Measurements from ENCODE around the gene IL4I1.

The IL4I1 gene

DNA sequence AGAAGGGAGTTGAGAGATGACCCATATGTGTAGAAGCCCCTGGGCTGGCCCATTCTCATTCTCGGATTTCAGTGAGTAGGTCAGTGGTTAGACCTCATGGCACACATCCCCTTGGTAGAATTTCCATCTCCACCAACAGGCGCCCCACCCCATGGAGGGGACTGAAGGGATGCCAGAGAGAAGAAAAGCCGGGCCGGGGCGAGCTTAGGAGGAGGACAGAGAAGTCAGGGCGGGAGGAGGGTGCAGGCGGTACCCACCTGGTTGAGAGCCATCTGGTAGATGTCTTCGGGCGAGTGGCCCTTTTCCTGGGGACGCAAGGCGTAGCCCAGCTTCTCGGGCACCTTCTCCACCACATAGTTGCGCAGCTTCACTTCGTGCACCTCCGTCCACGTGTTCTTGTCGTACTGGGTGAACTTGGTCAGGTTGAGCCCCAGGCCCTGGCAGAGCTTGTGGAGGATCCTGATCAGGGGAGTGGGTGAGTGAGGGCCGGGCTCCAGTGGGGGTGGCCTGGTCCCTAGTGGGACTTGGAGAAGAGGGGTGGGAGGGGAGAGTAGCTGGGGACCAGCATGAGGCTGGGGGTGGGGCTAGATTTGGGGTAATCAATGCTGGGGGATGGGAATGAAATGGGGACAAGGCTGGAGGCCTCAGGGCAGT lies 2.5 kb downstream of the IL4I1 start:
- H3K9me3 ChIP-seq (ENCODE audit: control insufficient read depth, insufficient read depth, low read length) = 0 out of 2 replicates have a peak, but pooled peaks cover 3% of the 10 kb centered on the region
- no peaks in the 10 kb centered on the region; the same call in 1 of the 2 replicates for H3K36me3 ChIP-seq (ENCODE audit: insufficient read depth, low read length)
- H3K9ac ChIP-seq (ENCODE audit: low read depth, low read length) = no peak overlapping the region
- peaks cover 11% of the 10 kb centered on the region for H3K4me1 ChIP-seq (ENCODE audit: insufficient read depth, low read length)

DNA sequence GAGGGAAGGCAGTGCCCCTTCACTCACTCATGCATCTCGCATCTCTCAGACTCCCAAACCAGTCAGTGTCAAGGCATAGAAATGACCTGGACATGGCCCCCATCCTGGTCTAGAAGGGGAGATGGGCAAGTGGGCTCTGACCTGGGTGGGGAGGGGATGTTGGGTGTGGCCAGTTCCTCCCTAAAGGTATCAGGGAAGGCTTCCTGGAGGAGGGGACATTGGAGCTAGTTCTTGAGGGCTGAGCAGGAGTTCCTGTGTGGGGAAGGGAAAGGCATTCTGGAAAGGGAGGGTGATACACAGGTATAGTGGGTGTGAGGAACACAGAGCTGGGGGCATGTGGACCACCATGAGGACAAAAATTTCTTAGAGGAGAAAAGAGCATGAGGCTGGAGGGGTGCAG lies 4.0 kb downstream of the IL4I1 start:
- Histone ChIP-seq H3K36me3 (ENCODE audit: insufficient read depth, low read length) (no peaks in the 10 kb centered on the region; the same call in none of the 2 replicates), H3K4me1 (ENCODE audit: insufficient read depth, low read length) (peaks cover 11% of the 10 kb centered on the region), H3K9ac (ENCODE audit: low read depth, low read length) (no peak overlapping the region), H3K9me3 (ENCODE audit: control insufficient read depth, insufficient read depth, low read length) (0 out of 2 replicates have a peak, but pooled peaks cover 3% of the 10 kb centered on the region)

- Histone ChIP-seq H3K9ac (ENCODE audit: low read depth, low read length) (peak overlapping the region; percentile 39; the same call in 1 of the 2 replicates), H3K4me1 (ENCODE audit: insufficient read depth, low read length) (peaks cover 5% of the 10 kb centered on the region), H3K36me3 (ENCODE audit: insufficient read depth, low read length) (no peaks in the 10 kb centered on the region; the same call in none of the 2 replicates), H3K9me3 (ENCODE audit: control insufficient read depth, insufficient read depth, low read length) (0 out of 2 replicates have a peak, but pooled peaks cover 3% of the 10 kb centered on the region)
These were observed 5.3 kb downstream of the IL4I1 start for GRCh38 chr19:49891393-49891792.

DNA sequence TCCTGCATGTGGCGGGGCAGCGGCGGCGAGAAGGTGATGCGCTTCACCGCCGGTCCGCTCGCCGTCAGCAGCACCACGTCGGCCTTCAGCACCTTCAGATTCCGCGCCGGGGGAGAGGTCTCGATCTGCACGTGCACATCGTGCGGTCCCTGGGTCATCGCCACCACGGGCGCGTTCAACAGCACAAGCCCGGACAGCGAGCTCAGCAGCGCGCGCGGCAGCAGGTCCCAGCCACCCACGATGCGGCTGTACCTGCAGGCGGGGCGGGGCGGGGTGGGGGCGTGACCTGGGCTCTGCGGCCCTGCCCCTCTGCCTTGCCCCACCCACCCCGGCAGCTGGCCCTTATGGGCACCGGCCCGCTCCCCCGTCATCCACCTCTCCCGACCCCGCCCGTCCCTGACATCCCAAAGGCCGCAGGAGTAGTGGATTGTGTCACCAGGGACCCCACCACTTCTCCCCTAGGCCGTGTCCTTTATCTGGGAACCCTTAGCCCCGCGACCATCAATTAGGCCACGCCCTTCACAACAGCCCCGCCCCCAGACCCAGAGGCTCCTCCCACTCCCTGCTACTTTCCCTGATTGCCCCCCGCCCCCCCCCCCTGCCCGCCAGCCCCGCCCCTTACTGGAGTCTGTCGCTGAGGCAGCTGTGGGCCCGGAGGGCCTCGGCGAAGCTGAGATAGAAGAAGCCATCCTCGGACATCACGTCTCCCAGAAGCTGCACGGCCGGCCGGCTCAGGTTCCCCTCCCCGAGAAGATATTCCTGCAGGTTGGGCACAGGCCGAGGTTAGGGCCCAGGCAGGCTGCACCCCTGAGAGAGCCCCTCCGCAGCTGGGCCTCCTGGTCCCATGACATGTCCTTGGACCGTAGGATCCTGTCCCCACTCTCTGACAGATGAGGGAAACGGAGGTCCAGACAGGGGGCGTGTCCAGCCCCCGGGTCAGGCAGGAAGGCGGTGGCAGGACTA lies 6.1 kb downstream of the IL4I1 start:
- Histone ChIP-seq H3K9ac (ENCODE audit: low read depth, low read length) (peak overlapping the region; percentile 58; the same call in 1 of the 2 replicates), H3K36me3 (ENCODE audit: insufficient read depth, low read length) (no peaks in the 10 kb centered on the region; the same call in none of the 2 replicates), H3K4me1 (ENCODE audit: insufficient read depth, low read length) (peaks cover 5% of the 10 kb centered on the region), H3K9me3 (ENCODE audit: control insufficient read depth, insufficient read depth, low read length) (0 out of 2 replicates have a peak, but pooled peaks cover 3% of the 10 kb centered on the region)

DNA sequence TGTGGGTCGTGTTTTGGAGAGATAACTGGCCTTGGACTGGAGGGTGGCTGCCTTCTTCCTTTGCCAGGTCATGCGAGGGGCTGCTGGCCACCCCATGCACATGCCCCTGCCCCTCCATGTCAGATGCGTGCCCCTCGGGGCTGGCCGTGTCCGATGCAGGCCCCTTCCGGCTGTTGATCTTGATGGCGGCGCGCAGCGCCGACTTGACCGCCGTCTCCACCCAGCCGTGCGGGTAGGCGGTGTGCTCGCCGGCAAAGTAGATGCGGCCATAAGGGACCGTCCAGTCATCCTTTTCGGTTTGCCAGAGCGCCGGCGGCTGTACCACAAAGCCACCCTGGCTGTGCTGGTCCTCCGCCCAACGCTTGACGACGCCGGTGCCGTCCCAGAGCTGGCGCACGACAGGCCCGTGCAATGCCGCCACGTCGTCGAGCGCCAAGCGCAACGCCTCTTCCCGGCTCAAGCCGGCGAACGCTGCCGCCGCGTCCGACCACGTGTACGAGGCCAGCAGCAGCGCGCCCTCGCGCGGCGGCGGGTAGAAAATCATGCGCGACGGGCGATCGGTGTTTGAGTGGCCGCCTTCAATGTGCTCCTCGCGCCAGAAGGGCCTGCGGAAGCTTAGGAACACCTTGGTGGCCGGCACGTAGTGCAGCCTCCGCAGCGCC lies 6.9 kb downstream of the IL4I1 start:
- H3K4me1 ChIP-seq (ENCODE audit: insufficient read depth, low read length) = peaks cover 5% of the 10 kb centered on the region
- no peaks in the 10 kb centered on the region; the same call in none of the 2 replicates for H3K36me3 ChIP-seq (ENCODE audit: insufficient read depth, low read length)
- peak overlapping the region; percentile 58; the same call in 1 of the 2 replicates for H3K9ac ChIP-seq (ENCODE audit: low read depth, low read length)
- H3K9me3 ChIP-seq (ENCODE audit: control insufficient read depth, insufficient read depth, low read length) = 0 out of 2 replicates have a peak, but pooled peaks cover 3% of the 10 kb centered on the region

GRCh38 chr19:49889038-49889686 lies 7.5 kb downstream of the IL4I1 start:
- peaks cover 5% of the 10 kb centered on the region for H3K4me1 ChIP-seq (ENCODE audit: insufficient read depth, low read length)

DNA sequence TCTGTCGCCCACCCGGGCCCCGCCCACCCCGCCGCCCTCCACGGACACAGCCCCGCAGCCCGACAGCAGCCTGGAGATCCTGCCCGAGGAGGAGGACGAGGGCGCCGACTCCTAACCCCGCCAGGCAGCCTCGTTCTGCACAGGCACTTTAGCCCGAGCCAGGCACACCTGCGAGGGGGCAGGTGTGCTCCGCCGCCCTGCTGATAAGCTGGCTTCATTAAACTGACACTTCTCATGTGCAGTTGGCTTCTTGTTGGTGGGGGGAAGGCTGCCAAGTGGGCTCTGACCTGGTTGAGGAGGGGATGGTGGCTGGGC lies 8.2 kb downstream of the IL4I1 start:
- Histone ChIP-seq H3K9me3 (ENCODE audit: control insufficient read depth, insufficient read depth, low read length) (0 out of 2 replicates have a peak, but pooled peaks cover 3% of the 10 kb centered on the region), H3K36me3 (ENCODE audit: insufficient read depth, low read length) (peaks cover 5% of the 10 kb centered on the region), H3K9ac (ENCODE audit: low read depth, low read length) (no peak overlapping the region; the same call in 1 of the 2 replicates), H3K4me1 (ENCODE audit: insufficient read depth, low read length) (peaks cover 5% of the 10 kb centered on the region)

More at GRCh38 chr19:49889038-49889686, 7.5 kb downstream of the IL4I1 start:
- Histone ChIP-seq H3K36me3 (ENCODE audit: insufficient read depth, low read length) (peaks cover under 1% of the 10 kb centered on the region), H3K9ac (ENCODE audit: low read depth, low read length) (no peak overlapping the region), H3K9me3 (ENCODE audit: control insufficient read depth, insufficient read depth, low read length) (0 out of 2 replicates have a peak, but pooled peaks cover 3% of the 10 kb centered on the region)

DNA sequence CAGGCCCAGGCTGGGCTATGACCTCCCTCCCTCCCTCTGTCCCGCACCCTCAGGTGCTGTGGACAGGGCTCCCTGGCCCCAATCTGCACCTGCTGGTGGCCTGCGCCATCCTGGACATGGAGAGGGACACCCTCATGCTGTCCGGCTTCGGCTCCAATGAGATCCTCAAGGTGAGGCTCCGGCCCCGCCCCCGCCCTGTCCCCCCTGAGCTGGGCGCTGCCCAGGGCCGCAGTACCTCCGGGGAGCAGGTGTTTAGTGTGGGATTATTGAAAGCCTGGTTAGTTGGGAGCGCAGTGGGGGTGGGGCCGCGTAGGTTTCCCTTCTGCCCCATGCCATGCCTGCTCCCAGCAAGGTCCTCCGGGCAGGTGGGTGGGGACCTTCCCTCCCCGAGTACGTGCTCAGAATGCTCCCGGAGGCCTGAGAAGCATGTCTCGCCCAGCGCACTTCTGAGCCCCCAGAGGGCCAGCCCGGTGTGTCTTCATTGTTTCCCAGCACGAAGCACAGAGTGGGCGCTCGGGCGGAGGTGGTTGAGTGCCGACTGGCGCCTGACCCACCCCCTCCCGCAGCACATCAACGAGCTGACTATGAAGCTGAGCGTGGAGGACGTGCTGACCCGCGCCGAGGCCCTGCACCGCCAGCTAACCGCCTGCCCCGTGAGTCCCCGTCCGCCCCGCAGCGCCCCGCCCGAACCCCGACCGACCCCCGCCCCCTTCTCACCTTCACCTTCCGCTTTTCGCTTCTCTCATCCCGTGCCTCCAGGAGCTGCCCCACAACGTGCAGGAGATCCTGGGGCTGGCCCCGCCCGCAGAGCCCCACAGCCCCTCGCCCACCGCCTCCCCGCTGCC lies 8.8 kb downstream of the IL4I1 start:
- H3K9ac ChIP-seq (ENCODE audit: low read depth, low read length) = peak overlapping the region; percentile 32; the same call in 1 of the 2 replicates
- H3K9me3 ChIP-seq (ENCODE audit: control insufficient read depth, insufficient read depth, low read length) = 0 out of 2 replicates have a peak, but pooled peaks cover 3% of the 10 kb centered on the region
- H3K4me1 ChIP-seq (ENCODE audit: insufficient read depth, low read length) = peaks cover 5% of the 10 kb centered on the region
- peaks cover 9% of the 10 kb centered on the region for H3K36me3 ChIP-seq (ENCODE audit: insufficient read depth, low read length)

DNA sequence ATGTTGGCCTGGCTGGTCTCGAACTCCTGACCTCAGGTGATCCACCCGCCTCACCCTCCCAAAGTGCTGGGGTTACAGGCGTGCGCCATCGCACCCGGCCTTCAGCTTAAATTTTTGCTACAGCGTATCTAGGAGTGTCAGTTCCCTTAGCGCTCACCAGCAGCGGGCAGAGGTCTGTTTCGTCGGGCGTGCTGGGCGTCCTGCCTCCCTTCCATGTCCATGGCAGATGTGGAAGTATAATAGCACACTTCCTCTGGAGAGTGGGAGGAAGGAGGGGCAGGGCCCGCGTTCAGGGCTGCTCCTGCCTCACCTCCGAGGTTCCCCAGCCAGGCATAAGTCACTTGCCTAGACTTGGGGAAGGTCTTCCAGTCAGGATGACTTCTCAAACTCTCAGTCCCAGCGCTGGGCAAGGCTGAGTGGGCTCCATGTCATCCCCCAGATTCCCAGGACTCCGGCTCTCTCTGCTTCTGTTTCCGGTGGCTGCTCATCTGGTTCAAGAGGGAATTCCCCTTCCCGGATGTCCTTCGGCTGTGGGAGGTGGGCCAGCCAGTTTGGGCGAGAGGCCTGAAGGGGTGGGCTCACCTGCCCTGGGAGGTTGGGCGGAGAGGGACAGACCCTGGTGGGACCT lies 9.5 kb downstream of the IL4I1 start:
- Histone ChIP-seq H3K36me3 (ENCODE audit: insufficient read depth, low read length) (peaks cover 11% of the 10 kb centered on the region), H3K4me1 (ENCODE audit: insufficient read depth, low read length) (peaks cover 5% of the 10 kb centered on the region), H3K9me3 (ENCODE audit: control insufficient read depth, insufficient read depth, low read length) (0 out of 2 replicates have a peak, but pooled peaks cover 3% of the 10 kb centered on the region), H3K9ac (ENCODE audit: low read depth, low read length) (peak overlapping the region; percentile 32; the same call in 1 of the 2 replicates)

DNA sequence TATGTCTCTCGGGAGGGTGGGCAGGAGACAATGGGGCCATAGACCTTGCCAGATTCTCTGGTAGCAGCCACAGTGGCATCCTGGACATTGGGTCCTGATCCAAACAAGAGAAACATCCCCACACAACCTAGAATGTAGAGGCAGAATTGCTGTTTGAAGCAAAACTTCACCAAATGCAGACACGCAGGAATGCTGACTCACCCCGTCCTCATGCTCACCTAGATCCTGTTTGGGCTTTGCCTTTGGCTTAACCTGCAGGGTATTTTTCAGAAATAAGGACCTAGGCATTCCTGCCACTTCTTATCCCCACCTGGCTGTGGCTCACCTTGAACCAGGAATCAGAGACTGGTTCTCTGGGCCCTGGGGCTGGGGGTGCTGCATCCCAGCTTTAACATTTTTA lies 11.9 kb downstream of the IL4I1 start:
- Histone ChIP-seq H3K9ac (ENCODE audit: low read depth, low read length) (no peak overlapping the region), H3K9me3 (ENCODE audit: control insufficient read depth, insufficient read depth, low read length) (0 out of 2 replicates have a peak, but pooled peaks cover 3% of the 10 kb centered on the region), H3K36me3 (ENCODE audit: insufficient read depth, low read length) (peaks cover 11% of the 10 kb centered on the region), H3K4me1 (ENCODE audit: insufficient read depth, low read length) (no peaks in the 10 kb centered on the region)

- no peak overlapping the region for H3K9ac ChIP-seq (ENCODE audit: low read depth, low read length)
- no peaks in the 10 kb centered on the region for H3K9me3 ChIP-seq (ENCODE audit: control insufficient read depth, insufficient read depth, low read length)
- H3K4me1 ChIP-seq (ENCODE audit: insufficient read depth, low read length) = no peaks in the 10 kb centered on the region
- peaks cover 11% of the 10 kb centered on the region for H3K36me3 ChIP-seq (ENCODE audit: insufficient read depth, low read length)
These were observed 12.6 kb downstream of the IL4I1 start for GRCh38 chr19:49884109-49884508.

DNA sequence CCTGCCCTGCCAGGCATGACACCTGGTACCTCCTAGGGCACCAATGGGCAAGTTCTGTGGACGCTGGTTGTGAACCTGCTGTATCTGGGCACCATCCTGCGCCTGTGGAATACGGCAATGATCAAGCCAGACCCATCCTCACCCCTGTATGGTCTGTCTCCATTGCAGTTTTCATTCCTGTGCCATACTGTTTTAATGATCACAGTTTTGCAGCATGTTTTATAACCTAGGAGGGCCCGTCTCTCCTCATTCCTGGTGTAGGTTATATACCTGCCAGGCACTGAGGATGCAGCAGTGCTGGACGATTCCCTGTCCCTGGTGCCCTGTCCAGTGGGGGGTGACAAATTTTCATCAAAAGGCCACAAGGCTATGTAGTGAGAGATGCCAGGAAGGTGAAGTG lies 13.6 kb downstream of the IL4I1 start:
- H3K9me3 ChIP-seq (ENCODE audit: control insufficient read depth, insufficient read depth, low read length) = no peaks in the 10 kb centered on the region
- H3K36me3 ChIP-seq (ENCODE audit: insufficient read depth, low read length) = peaks cover 11% of the 10 kb centered on the region; the same call in 1 of the 2 replicates
- H3K9ac ChIP-seq (ENCODE audit: low read depth, low read length) = no peak overlapping the region
- 0 out of 2 replicates have a peak, but pooled peaks cover 7% of the 10 kb centered on the region for H3K4me1 ChIP-seq (ENCODE audit: insufficient read depth, low read length)

Measured in ES-I3 (cell line).